ENCODE measurements around the gene ZBTB17. TPM values are rescaled to one million over a fixed set of nuclear protein-coding genes. Genes with fewer than 3 reads are reported as not detected.

ZBTB17 gene
- total and polyA plus RNA-seq, 9 of the 15 experiments (the other 6 are each of a cell fraction or from before 2014, with no cell fraction given): 1.1 to 53.4 (median 29.6) TPM

DNA sequence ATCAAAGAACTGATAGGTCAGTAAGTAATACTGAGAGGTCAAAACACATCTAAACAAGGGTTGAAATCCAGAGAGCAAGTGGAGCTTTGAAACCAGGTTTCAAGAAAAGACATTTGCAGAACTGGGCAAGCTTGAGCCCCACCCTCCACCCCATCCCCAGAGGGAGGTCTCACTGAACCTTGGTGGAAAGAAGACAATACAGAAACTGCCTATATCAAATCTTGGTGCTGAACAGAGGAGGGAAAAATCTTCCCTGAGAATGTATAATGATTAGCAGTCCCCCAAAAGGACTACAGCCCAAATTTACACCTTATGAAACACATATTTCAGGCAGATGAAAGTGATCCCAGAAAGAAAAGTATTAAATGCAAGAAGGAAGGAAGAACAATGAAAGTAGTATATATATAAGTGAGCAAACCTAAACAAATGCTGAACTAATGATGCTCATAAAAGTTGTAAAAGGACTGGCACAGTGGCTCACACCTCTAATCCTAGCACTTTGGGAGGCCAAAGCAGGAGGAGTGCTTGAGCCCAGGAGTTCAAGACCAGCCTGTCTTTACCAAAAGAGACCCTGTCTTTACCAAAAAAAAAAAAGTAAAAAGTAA is 12.4 kb downstream of the ZBTB17 start:
- in situ Hi-C loops (cut with MboI) (no loop called here), intact Hi-C loops (cut with micrococcal nuclease) (no loop called here)
- peak in 1 of 4 experiments; percentile 15 for DNase-seq (ENCODE audit: extremely low read depth in 1 of 4, low spot score in 3 of 4)
- Histone ChIP-seq H4K20me1 (replicated peaks; ENCODE audit: control insufficient read depth, insufficient read depth, low read length) (no peaks in the 10 kb centered on the region), H2AFZ (ENCODE audit: low read depth, low read length) (no peak overlapping the region), H3K27me3 (ENCODE audit: control insufficient read depth in 2 of 2, insufficient read depth in 2 of 2, low read length in 2 of 2) (no peaks in the 10 kb centered on the region), H3K36me3 (ENCODE audit: control insufficient read depth, insufficient read depth, low read length) (peaks cover 40% of the 10 kb centered on the region; the same call in 2 of the 3 replicates), H3K9ac (ENCODE audit: insufficient read depth in 1 of 2, low read depth in 2 of 2, low read length in 2 of 2) (no peak overlapping the region), H3K4me1 (replicated peaks in 1 of 2; ENCODE audit: control insufficient read depth in 2 of 2, insufficient read depth in 2 of 2, low read length in 2 of 2) (peaks cover 0 to 4% of the 10 kb centered on the region in 2 experiments; a peak in 2 of 5 replicates), H3K27ac (ENCODE audit: extremely low read depth, low read depth, low read length) (no peak overlapping the region), H3K9me3 (replicated peaks; ENCODE audit: control insufficient read depth, insufficient read depth, low read depth, low read length) (no peaks in the 10 kb centered on the region), H3K9me1 (ENCODE audit: control insufficient read depth, insufficient read depth, low read length) (no peaks in the 10 kb centered on the region), H3K79me2 (ENCODE audit: control insufficient read depth, insufficient read depth, low read length) (peaks cover 56% of the 10 kb centered on the region), H3K4me2 (ENCODE audit: insufficient read depth, low read length) (no peak overlapping the region), H3K4me3 (no peak overlapping the region)
- FAIRE-seq: no peak
- ChIA-PET POLR2A (interaction anchor here (0.6 to 1.5 kb wide), 3 partner anchors 7 to 153 kb away, joined by 3 to 4 read pairs (median 4); partner anchors contain the start of gene ZBTB17), CTCF (ENCODE audit: low intra/inter-chr PET ratio) (no interaction called here)
- ATAC-seq: no peak
- BruUV-seq (replicated peaks): no TSS peak
- TF ChIP-seq EP300 (IDR thresholded peaks at IDR 0.05; ENCODE audit: low read length) (no peak), ZNF121 (CRISPR knock-in tag; conservative IDR thresholded peaks at IDR 0.05) (no peak), PCBP1 (IDR thresholded peaks at IDR 0.05; ENCODE audit: low read depth, low read length, poor library complexity, severe bottlenecking) (no peak), YBX1 (IDR thresholded peaks at IDR 0.05) (no peak), ZNF77 (CRISPR knock-in tag; IDR thresholded peaks at IDR 0.05) (no peak), RHOXF2B (CRISPR knock-in tag; conservative IDR thresholded peaks at IDR 0.05) (no peak), ZNF830 (CRISPR knock-in tag; IDR thresholded peaks at IDR 0.05) (no peak), XRCC4 (IDR thresholded peaks at IDR 0.05; ENCODE audit: extremely low read depth, insufficient read depth, insufficient read length) (no peak), BHLHE40 (IDR thresholded peaks at IDR 0.05; ENCODE audit: low read length) (no peak), ZNF584 (CRISPR knock-in tag; IDR thresholded peaks at IDR 0.05; ENCODE audit: low read depth) (no peak)
- TF ChIP-seq, protein P1, sequence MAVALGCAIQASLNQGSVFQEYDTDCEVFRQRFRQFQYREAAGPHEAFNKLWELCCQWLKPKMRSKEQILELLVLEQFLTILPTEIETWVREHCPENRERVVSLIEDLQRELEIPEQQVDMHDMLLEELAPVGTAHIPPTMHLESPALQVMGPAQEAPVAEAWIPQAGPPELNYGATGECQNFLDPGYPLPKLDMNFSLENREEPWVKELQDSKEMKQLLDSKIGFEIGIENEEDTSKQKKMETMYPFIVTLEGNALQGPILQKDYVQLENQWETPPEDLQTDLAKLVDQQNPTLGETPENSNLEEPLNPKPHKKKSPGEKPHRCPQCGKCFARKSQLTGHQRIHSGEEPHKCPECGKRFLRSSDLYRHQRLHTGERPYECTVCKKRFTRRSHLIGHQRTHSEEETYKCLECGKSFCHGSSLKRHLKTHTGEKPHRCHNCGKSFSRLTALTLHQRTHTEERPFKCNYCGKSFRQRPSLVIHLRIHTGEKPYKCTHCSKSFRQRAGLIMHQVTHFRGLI (CRISPR knock-in tag; IDR thresholded peaks at IDR 0.05): no peak
- TF ChIP-seq, protein P2, sequence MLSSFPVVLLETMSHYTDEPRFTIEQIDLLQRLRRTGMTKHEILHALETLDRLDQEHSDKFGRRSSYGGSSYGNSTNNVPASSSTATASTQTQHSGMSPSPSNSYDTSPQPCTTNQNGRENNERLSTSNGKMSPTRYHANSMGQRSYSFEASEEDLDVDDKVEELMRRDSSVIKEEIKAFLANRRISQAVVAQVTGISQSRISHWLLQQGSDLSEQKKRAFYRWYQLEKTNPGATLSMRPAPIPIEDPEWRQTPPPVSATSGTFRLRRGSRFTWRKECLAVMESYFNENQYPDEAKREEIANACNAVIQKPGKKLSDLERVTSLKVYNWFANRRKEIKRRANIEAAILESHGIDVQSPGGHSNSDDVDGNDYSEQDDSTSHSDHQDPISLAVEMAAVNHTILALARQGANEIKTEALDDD (IDR thresholded peaks at IDR 0.05): no peak
- TF ChIP-seq, protein P3, sequence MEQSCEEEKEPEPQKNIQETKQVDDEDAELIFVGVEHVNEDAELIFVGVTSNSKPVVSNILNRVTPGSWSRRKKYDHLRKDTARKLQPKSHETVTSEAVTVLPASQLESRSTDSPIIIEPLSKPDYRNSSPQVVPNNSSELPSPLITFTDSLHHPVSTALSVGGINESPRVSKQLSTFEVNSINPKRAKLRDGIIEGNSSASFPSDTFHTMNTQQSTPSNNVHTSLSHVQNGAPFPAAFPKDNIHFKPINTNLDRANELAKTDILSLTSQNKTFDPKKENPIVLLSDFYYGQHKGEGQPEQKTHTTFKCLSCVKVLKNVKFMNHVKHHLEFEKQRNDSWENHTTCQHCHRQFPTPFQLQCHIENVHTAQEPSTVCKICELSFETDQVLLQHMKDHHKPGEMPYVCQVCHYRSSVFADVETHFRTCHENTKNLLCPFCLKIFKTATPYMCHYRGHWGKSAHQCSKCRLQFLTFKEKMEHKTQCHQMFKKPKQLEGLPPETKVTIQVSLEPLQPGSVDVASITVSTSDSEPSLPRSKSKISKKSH (CRISPR knock-in tag; IDR thresholded peaks at IDR 0.05): no peak
- TF ChIP-seq, protein P4, sequence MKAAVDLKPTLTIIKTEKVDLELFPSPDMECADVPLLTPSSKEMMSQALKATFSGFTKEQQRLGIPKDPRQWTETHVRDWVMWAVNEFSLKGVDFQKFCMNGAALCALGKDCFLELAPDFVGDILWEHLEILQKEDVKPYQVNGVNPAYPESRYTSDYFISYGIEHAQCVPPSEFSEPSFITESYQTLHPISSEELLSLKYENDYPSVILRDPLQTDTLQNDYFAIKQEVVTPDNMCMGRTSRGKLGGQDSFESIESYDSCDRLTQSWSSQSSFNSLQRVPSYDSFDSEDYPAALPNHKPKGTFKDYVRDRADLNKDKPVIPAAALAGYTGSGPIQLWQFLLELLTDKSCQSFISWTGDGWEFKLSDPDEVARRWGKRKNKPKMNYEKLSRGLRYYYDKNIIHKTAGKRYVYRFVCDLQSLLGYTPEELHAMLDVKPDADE (conservative IDR thresholded peaks at IDR 0.05; ENCODE audit: control insufficient read depth, low read depth, low read length): no peak
- TF ChIP-seq, protein P5, sequence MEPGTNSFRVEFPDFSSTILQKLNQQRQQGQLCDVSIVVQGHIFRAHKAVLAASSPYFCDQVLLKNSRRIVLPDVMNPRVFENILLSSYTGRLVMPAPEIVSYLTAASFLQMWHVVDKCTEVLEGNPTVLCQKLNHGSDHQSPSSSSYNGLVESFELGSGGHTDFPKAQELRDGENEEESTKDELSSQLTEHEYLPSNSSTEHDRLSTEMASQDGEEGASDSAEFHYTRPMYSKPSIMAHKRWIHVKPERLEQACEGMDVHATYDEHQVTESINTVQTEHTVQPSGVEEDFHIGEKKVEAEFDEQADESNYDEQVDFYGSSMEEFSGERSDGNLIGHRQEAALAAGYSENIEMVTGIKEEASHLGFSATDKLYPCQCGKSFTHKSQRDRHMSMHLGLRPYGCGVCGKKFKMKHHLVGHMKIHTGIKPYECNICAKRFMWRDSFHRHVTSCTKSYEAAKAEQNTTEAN (CRISPR knock-in tag; IDR thresholded peaks at IDR 0.05): no peak
- TF ChIP-seq, protein P6, sequence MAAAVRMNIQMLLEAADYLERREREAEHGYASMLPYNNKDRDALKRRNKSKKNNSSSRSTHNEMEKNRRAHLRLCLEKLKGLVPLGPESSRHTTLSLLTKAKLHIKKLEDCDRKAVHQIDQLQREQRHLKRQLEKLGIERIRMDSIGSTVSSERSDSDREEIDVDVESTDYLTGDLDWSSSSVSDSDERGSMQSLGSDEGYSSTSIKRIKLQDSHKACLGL (CRISPR knock-in tag; IDR thresholded peaks at IDR 0.05; ENCODE audit: borderline replicate concordance, poor library complexity, severe bottlenecking): no peak

Measured in K562 (cell line).